Stimulated activated CD4-positive, alpha-beta T cell treated with anti-CD3 and anti-CD28 coated beads, Interleukin-4, amount 100 ng/mL, for 48 hours (primary cell): ENCODE data around the gene MSMB.
"Not testable (repeated sequence)": the region's sequence is repeated elsewhere in the genome, so short reads cannot be mapped to it uniquely, and the experiment has no call there.

Source experiments
- DNase-seq, 2 donors: peaks; one replicate each; pipeline ENCODE4 v3.0.0-alpha.2; 2020; ENCODE audit warnings: low read depth in 2 of 2

MSMB gene

DNA sequence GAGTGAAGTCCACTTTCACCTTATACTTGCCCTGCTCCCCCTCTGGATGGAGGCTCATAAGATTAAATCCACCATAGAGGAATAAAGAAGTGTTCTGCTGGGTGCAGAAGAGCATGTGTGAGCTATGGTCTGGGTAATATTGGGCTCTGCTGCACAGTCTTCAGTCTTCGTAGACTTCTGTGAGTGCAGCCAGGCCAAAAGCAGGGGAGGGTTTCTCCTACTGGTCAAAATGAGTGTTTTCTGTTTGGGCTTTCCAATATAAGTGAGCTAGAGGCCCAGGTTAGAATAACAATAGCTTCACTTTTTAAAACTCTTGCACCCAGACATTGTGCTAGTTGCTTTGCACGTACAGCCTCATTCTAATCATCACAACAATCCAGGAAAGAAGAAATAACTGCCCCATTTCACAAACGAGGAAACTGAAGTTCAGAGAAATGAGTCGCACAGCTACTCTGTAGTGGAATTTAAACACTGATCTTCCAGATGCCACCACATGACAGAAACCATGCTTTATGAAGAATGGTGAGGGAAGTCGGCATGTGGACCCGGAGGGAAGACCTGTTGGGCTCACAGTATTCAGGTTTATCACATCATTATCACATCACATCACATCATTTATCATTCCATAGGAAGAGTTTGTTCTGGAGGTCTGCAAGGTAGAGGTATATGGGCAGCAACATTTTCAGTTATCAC lies 23.8 kb upstream of the MSMB start:
- no peak for DNase-seq

DNA sequence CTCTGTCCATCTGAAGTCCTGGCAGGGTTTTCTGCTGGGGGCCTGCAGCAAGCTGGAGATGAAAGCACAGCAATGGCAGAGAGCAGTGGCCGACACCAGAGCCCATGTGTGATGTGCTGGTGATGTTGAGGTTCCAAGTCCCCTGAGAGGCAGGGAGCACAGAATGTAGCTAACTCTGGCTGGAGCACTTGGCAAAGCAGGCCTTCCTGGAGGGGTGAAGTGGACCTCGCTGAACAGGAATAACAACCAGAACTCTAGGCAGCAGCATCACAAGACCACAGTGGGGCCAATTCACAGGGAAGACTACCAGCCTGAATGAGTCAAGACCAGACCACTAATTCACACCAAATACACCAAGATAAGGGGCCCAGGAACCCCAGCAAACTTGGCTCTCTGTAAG lies 22.8 kb upstream of the MSMB start:
- DNase-seq = no peak

DNA sequence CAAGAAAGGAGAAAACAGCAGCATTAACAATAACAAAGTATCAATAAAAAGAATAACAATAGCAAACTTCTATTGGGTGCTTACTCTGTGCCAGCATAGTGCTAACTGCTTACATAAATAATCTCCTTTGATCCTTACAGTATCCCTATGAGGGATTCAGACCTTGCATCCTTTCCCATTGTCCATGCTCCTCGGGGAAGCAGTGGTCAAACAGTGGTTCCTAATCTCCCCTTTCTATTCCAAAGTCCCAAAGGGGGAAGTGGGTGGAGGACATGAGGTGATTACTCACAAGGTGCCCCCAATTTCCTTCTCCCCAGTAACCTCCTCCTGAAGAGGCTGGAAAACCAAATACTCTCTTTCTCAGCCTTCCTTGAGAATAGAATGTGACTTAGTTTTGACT lies 22.0 kb upstream of the MSMB start:
- DNase-seq = no peak

DNA sequence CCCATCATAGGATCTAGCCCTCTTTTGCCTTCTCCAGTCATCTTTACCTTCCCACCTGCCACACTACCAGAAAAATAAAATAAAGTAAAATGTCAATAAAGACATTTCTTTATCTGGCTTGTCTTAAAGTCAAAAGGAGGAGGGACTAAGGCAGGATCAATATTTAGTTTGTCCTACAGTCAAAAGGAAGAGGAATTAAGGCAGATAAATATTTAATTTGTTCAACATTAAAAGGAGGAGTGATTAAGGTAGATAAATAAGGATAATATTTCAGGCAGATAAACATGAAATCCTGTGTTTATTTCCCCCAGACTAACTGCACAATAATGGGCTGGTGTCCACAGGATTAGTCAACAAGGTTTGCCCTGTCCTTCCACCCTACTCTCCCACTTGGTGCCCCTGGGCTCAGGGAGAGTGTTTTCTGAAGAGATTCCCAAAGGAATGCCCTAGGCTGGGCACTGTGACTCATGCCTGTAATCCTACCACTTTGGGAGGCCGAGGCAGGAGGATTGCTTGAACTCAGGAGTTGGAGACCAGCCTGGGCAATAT lies 18.3 kb upstream of the MSMB start:
- no peak for DNase-seq

DNA sequence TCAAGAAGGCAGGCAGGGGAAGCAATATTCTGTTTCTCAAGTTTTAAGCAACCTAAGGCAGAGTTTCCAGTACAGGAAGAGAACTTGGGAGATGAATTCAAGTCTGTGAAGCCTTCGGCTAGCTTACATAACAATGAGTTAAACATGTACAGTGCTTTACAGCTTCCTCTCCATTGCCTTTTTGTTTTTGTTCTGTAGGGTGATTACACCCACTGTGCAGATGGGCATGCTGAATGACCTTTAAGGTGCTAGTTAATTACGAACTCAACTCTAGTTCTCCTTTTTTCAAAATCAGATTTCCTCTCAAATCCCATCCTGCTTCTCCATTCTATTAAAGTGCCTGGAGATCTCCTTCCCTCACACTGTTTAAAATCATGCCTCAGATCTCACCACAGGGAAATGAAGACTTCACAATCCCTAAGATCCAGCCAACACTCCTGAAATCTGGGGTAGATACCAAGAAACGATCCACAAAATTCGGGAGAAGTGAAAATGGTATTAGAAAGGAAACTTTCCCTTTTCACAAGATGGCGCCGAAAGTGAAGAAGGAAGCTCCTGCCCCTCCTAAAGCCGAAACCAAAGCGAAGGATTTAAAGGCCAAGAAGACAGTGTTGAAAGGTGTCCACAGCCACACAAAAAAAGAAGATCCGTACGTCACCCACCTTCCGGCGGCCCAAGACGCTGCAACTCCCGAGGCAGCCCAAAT lies 16.8 kb upstream of the MSMB start:
- no peak for DNase-seq

DNA sequence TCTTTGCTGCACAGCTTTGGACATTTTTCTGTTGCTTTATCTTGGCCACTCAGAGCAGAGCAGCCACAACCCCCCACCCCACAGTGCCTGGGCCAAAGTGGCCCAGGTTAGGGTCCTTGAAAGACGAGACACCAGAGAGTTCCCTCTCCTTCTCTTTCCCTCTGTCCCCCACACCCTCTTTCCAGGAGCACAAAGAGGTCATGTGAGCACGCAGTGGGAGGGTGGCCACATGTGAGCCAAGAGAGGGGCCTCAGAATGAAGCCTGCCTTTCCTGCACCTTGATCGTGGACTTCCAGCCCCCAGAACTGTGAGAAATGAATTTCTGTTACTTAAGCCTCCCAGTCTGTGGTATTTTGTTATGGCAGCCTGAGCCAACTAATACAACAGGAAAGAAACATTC lies 14.6 kb upstream of the MSMB start:
- no peak for DNase-seq

DNA sequence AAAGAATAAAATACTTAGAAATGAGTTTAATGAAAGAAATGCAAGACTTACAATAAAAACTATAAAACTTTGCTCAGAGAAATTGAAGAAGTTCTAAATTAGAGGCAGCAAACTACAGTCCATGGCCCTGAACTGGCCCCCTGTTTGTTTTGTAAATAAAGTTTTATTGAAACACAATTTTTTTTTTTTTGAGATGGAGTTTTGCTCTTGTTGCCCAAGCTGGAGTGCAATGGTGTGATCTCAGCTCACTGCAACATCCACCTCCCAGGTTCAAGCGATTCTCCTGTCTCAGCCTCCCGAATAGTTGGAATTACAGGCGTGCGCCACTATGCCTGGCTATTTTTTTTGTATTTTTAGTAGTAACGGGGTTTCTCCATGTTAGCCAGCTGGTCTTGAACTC lies 11.9 kb upstream of the MSMB start:
- DNase-seq = not testable (repeated sequence)

DNA sequence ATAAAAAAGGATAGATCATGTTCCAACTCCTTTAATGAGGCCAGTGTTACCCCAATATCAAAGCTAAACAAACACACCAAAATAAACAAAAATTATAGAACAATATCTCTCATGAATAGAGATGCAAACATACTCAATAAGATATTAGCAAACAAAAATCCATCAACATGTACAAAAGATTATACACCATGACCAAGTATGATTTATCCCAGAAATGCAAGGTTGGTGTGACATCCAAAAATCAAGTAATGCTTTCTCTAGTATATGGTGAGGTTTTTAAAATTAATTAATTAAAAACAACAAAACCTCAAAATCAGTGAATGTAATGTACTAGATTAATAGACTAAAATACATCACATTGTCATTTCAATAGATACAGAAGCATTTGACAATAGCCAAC lies 11.0 kb upstream of the MSMB start:
- no peak for DNase-seq

DNA sequence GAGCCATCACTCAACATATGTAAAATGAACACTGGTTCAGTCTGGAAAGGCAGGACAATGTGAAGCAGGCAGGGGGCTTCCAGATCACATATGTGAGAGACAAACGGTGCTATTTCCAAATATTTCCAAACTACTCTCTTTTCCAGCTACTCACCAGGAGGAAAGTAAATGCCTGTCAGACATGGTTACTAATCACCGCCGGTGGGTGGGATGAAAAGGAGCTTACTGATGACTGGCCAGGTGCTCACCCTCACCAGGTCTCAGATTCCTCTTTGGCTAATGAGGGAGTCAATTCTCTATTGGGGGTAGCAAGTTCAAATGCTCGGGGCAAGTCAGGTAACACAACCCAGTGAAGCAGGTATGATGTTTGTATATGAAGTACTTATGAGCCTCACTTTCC lies 9.7 kb upstream of the MSMB start:
- no peak for DNase-seq

DNA sequence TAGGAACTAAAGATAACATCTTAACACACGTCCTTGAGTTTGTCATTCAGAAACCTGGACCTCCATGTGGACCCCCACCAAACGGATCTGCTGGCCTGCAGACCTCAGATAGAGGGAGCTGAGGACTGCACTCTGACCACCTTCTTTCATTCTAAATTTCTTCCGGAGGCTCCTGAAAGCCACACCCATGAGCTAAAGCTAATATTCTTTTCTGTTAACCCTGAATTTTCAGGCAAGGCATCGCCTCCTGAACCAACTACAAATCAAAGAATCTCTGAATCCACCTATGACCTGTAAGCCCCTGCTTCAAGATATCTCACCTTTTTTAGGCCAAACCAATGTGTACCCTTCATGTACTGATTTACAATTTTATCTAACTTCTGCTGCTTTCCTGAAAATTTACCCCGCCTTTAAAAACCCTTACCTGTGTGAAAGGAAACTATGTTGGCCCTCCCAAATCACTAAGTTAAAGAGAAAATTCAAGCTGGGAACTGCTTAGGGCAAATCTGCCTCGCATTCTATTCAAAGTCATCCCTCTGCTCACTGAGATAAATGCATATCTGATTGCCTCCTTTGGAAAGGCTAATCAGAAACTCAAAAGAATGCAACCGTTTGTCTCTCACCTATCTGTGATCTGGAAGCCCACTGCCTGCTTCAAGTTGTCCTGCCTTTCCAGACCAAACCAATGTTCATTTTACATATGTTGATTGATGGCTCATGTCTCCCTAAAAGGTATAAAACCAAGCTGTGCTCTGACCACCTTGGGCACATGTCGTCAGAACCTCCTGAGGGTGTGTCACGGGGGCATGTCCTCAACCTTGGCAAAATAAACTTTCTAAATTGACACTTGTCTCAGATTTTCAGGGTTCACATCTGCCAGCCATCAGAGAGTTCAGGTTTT lies 7.7 kb upstream of the MSMB start:
- no peak for DNase-seq

DNA sequence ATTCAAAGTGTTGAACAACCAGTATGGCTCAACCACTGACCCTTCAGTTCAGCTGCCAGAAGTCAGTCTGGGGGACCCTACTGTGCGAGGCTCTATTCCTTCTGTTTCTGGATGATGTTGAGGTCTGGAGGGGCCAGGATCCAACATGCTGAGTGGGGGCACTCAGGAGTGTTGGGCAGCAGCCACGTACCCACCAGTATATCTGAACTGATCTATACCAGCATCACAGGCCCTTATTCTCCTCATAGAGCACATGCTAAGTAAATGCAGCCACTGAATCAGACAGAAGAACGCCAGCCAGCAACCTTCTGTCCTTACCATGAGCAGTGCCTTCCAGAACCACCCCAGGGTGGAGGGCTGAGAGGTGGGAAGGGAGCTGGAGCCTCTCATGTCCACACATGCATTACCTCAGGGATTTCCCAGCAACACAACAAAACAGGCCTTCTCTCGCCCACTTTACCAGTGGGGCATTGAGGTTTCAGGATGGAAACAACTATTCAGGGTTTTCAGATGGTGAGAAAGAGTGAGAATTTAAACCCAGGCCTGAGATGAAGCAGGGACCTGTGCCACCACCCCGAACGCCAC lies 6.8 kb upstream of the MSMB start:
- no peak for DNase-seq

DNA sequence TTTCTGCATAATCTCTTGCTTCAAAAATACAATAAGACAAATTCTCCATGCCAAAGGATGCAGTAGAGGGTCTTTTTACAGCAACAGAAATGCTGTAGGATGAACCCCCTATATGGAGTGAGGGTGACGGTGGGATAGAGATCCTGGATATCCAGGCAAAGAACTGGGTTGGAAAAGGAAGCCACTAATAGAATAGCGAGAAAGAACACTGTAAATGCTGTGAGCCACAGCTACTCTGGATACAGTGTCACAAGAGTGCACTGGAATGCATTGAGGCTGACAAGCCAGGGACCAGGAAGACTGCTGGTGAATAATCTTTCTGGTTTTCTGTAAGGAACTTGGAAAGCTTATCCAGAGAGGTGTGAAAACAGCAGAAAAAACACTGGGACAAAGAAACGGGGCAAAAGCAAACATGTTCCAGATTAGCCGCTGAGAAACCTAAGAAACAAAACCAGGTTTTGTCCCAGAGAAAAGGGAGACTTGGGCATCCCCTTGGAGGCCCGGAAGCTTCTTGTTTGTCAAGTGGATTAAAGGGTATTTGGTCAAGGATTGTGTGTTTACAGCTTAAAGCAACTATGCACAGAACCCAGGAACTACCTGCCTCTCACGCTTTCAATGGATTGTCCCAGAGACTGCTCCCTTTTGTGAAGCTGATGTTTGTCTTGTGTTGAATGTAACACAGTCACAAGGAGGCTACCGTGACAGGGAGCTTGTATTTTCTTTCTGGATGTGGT lies 6.2 kb upstream of the MSMB start:
- no peak for DNase-seq

DNA sequence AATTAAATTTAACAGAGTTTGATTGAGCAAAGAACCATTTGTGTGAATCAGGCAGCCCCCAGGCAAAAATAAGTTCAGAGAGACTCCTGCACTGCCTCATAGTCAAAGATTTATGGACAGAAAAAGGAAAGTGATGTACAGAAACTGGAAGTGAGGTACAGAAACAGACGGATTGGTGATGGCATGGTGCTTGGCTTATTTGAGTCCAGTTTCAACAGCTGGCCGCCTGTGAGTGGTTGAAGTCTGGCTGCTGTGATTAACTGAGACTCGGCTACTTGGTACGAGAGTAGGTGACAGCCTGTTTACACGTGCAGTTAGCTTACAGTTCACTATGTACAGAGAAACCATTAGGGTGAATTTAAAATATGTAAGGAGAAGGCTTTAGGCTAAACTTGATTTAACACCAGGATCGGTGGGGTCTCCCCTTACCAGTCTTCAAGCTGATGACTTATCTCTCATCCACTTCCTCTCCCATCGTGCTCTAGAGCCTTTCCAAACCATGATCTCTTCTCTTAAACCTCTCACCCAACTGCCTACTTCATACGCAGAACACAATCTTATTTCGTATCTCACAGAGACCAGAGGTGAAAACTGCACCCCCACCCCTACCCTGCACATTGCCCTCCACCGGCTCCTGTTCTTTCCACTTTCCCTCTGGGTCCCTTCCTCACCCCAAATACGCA lies 5.0 kb upstream of the MSMB start:
- DNase-seq = no peak

DNA sequence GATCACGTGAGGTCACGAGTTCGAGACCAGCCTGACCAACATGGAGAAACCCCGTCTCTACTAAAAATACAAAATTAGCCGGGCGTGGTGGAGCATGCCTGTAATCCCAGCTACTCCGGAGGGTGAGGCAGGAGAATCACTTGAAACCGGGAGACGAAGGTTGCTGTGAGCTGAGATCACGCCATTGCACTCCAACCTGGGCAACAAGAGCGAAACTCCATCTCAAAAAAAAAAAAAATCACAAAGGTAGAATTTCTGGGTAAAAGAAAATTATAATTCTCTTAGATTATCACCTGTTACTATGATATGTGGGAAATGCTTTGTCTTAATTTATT lies 3.4 kb upstream of the MSMB start:
- DNase-seq = not testable (repeated sequence)

DNA sequence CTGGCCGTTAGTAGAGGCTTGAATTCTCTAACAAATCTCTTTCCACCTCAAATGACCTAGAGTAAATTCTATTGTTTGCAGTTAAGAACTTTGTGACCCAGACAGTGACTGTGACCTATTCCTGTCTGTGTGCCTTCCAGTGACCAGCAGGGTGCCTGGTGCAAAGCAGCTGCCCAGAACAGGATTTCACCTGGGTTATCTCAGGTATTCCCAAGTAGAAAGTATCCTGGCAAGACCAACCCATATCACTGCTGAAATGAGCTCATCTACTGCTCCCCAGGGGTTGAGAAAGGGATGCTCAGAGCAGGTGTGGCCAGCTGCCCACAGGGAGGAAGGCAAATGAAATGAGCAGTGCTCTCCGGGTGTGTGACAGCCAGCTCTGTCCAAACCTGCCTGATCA lies 2.1 kb upstream of the MSMB start:
- no peak for DNase-seq

DNA sequence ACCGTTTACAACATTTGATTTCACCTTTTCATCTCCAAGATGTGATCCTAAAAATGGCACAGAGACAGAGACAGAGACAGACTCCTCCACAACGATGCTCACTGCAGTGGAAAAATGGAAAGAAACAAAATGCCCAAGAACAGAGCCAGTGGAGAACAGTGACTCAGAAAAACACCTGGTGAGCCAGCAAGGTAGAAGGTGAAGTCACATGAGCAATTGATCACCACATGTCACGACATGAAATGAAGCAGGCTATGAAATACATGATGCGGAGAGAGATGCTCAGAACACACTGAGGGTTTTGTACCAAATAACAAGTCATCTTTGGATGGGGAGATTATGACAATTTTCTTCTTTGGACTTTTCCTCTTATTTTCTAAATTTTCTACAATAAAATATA lies 3.5 kb downstream of the MSMB start:
- no peak for DNase-seq

DNA sequence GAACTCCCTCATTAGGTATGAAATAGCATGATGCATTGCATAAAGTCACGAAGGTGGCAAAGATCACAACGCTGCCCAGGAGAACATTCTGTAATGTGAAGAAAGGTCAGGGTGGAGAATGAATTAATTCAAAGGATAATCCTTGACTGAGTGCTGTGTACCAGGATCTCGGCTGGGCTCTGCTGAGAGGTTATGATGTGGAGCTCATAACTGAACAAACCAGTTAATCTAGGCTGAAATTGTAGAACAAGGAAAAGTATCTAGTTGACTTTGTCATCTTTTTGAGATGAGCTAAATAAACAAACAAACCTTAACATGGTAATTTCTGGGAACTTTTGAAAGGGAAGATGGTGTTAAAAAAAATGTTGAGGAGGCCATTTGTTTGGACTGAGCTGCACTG lies 6.1 kb downstream of the MSMB start:
- DNase-seq = no peak

DNA sequence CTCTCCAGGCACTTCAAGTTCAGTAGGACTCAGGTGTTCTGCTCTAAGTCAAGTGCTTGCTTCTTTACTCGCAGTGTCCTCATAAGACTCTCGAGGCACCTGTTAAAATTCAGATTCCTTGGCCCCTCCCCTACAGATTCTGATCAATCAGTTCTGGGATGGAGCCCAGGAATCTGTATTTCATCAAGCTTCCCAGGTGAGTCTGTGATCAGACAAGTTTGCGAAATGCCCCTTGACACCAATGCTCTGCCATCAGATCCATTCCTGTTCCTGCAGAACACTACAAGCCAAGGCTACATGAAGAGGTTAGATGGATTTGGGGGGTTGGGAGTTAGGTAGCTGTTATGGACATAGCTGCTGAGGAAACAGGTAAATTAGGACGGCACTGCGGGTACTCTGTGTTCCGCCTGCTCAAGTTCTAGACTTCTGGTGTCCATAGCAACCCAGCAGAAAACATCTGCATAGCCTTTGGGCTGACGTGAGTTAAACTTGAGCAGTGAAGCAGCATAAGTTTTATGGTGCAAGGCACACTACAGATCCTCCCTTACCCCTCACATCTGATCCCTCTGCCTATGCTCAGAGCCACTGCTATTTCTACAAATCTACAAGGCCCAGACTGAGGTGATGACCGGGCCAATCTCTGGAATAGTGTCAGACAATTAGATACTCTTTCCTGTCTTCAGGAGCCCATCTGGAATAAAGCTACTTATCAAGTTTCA lies 8.8 kb downstream of the MSMB start:
- DNase-seq = no peak

DNA sequence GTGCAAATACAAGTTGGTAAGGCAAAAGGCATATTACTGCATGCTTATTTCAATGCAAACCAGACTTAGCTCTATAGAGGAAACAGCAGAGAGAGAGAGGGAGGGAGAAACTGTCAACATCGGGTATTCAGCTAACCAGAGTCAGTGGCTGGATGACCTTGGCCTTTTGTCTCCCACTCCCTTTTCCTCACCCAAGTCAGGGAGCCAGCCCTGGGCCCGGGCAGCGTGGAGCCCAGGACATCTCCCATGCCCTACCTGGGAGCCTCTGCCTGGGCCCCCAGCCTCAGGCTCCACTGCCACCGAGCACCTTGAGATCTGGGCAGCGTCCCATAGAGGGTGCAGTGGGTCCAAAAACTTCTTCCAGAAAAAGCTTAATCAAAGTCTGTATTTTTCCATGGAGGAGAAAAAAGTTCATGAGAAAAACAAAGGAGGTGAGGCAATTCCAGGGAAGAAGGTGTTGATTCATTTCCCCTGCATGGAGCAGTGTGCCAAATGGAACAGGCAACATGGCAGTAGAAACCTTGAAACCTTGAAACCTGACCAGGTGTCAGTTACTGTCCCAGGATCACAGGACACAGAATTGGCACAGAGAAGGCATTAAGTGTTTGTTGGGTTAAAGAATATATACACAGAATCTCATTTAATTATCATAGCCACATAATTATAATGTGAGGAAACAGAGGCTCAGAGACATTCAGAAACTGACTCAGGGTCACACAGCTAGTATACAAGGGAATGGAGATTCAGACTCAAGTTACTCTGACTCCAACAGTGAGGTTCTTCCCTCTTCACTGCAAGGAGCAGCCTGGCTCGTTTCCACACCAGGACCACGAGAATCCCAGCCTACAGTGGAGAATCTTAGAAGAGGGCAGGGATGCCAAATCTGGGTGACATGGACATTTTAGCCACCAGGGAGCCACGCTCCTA lies 9.9 kb downstream of the MSMB start:
- no peak for DNase-seq
